HL-60 (cell line): ENCODE measurements around the gene ST6GALNAC2.
"Not testable (repeated sequence)": the region's sequence is repeated elsewhere in the genome, so short reads cannot be mapped to it uniquely, and the experiment has no call there.

Experiments used
- POLR2AphosphoS5 ChIP-seq: IDR thresholded peaks from 2 replicates; pipeline ENCODE4 v1.6.1; 2012; ENCODE audit warnings: low read depth
- REST ChIP-seq: IDR thresholded peaks from 2 replicates; pipeline ENCODE4 v1.6.1; 2012; ENCODE audit warnings: low read depth; ENCODE audit not compliant: insufficient replicate concordance
- SPI1 ChIP-seq: IDR thresholded peaks from 2 replicates; pipeline ENCODE4 v1.6.1; 2012; ENCODE audit warnings: low read depth, mild to moderate bottlenecking, borderline replicate concordance
- TF ChIP-seq, protein P1 (sequence below): IDR thresholded peaks from one replicate; pipeline ENCODE4 v1.5.1; 2011; ENCODE audit warnings: low read length, control low read depth, inconsistent platforms; ENCODE audit not compliant: insufficient read depth

DNA sequence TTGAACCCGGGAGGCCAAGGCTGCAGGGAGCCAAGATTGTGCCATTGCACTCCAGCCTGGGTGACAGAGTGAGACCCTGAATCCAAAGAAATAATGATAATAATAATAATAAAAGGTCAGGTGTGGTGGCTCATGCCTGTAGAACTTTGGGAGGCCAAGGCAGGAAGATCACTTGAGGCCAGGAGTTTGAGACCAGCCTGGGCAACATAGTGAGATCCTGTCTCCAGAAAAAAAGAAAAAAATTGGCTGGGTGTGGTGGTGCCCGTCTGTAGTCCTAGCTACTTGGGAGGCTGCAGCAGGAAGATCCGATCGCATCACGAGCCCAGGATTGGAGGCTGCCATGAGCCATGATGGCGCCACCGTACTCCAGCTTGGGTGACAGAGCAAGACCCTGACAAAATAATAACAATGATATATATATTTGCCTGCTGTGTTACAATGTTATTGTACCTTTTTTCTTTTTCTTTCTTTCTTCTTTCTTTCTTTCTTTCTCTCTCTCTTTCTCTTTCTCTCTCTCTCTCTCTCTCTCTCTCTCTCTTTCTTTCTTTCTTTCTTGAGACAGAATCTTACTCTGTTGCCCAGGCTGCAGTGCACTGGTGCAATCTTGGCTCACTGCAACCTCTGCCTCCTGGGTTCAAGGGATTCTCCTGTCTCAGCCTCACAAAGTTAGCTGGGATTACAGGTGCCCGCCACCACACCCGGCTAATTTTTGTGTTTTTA, 51.9 kb downstream of the ST6GALNAC2 start:
- TF ChIP-seq, protein P1, sequence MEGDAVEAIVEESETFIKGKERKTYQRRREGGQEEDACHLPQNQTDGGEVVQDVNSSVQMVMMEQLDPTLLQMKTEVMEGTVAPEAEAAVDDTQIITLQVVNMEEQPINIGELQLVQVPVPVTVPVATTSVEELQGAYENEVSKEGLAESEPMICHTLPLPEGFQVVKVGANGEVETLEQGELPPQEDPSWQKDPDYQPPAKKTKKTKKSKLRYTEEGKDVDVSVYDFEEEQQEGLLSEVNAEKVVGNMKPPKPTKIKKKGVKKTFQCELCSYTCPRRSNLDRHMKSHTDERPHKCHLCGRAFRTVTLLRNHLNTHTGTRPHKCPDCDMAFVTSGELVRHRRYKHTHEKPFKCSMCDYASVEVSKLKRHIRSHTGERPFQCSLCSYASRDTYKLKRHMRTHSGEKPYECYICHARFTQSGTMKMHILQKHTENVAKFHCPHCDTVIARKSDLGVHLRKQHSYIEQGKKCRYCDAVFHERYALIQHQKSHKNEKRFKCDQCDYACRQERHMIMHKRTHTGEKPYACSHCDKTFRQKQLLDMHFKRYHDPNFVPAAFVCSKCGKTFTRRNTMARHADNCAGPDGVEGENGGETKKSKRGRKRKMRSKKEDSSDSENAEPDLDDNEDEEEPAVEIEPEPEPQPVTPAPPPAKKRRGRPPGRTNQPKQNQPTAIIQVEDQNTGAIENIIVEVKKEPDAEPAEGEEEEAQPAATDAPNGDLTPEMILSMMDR, result not testable (repeated sequence)
- not testable (repeated sequence) for TF ChIP-seq REST, POLR2AphosphoS5, SPI1
